GM19468 (cell line): ENCODE measurements around the gene GPR75.

Experiments
- ATAC-seq: cut with Tn5 transposase; IDR thresholded peaks from one replicate; pipeline ENCODE4 v1.9.1; 2021; ENCODE audit warnings: mild to moderate bottlenecking, moderate library complexity, moderate number of reproducible peaks; ENCODE audit not compliant: unreplicated experiment; ENCODE audit errors: extremely low read depth

GPR75 gene

DNA sequence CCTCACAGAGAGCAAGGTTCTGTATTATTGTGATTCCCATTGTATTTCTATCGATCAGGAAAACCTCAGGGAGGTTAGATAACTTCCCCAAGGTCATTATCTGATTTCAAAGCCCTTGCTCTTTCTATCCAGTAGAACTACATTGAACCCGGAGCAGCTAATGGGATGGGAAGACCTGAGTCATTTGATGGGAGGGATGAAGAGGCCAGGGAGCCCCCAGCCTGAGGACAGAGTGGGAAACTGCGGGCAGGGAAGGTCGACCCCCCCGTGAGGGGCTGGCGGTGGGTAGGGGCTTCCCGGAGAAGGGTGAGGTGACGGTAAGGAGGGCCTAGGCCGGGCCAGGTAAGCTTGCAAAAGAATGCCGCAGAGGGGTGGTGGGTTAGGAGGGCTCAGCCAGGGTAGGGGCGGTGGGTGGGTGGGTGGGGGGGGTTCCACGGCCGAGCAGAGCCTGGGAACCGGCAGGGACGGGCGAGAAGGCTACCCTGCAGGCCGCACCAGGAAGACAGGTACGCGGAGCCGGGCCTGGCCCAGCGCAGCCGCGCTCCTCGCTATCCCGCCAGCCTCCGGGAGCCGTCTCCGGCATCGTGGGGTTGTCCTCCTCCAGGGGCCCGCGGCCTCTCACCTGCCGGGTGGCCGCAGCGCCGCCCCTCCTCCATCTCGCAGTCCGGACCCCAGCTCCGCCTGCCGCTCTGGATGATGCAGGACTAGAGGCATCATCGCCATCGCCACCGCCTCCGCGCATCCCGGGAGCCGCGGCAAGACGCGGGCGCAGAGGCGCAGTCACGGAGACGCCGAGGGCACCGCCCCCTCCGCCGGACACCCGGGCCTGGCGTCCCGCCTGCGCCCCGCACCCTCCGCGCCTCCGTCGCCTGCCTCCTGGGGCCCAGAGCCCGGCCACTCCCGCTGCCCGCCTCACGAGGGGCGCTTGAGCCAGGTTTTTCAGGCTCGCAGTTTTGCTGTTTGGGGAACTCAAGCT, at the start of gene GPR75:
Gene GPR75 (minus strand): TSS at position 762 of the 976 bp plus-strand sequence. CDS start 5,211 bp downstream, outside the sequence.
- ATAC-seq, result no peak

- no peak for ATAC-seq
Observed at GRCh38 chr2:53907582-53907981, 47.8 kb upstream of the GPR75 start.

- no peak for ATAC-seq
Observed at GRCh38 chr2:53905396-53905795, 45.6 kb upstream of the GPR75 start.

DNA sequence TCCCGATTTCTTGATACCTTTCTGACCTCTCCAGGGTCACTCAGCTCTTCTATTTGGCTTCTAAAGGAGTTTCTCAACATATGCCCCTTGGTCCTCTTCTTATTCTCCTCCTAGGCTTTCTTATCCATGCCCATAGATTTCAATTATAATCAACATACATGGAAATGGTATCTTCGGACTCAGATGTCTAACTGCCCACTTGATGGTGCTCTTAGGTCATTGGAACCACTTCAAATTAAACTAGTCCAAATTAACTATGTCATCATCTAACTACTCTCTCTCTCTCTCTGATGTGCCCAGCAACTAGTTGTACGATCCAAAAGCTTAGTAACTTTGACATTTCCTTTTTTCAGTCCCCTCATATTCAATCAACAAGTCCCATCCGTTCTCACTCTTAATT, 43.2 kb upstream of the GPR75 start:
- ATAC-seq, result no peak

DNA sequence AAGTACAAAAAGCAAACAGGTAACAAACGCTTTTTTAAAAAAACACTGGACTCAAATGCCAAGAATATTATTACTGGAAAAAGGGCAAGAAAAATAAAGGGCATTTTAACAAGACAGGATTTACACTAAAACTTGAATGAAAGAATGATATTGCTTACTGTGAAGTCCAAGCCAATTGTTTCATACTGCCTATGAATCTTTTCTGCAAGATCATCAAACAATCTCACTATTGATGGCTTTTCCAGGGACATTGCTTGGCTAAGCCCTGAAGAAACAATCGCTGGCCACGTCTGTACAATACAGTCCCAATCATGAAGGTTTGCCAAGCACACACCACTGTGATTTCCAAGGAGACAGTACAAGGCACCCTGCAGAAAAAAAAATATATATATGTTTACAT, 41.4 kb upstream of the GPR75 start:
- ATAC-seq, result no peak

GRCh38 chr2:53896864-53897263, 37.1 kb upstream of the GPR75 start:
- ATAC-seq, result no peak

- no peak for ATAC-seq
Observed at GRCh38 chr2:53886406-53887280, 26.9 kb upstream of the GPR75 start.

- ATAC-seq, result no peak
Observed at GRCh38 chr2:53884883-53885282, 25.1 kb upstream of the GPR75 start.

GRCh38 chr2:53881986-53882385, 22.2 kb upstream of the GPR75 start:
- ATAC-seq, result no peak

- no peak for ATAC-seq
Observed at GRCh38 chr2:53881360-53881759, 21.6 kb upstream of the GPR75 start.

GRCh38 chr2:53880756-53881155, 21.0 kb upstream of the GPR75 start:
- ATAC-seq, result no peak

DNA sequence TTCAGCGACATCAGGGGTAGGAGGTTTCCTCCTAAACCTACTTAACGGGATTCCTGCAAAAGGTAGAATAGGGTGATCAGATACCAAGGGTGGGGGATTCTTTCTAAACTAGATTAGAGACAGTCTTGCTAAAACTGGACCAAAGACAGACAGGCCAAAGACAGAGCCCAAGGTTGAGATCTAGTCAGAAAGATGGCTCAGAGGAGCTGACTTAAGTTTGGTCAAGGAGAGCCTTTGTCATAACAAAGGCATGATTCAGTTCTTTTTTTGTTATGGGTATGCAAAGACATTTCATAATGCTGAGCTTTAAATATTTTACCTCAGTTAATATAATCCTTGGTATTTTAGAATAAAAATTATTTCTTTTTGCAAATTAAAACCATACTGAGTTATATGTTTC, 17.8 kb upstream of the GPR75 start:
- no peak for ATAC-seq

DNA sequence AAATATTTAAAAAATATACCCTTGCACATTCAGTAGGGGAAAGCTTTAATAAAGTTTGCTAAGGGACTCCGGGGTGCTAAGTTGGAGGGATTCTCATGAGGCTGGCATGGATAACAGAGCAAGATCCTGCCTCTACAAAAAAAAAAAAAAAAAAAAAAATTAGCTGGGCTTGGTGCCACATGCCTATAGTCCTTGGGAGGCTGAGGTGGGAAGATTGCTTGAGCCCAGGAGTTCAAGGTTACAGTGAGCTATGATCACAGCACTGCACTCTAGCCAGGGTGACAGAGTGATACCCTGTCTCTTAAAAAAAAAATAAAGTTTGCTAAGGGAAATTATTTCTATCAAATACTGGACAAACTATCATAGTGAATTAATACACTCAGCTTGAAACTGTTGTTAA, 17.3 kb upstream of the GPR75 start:
- no peak for ATAC-seq

- no peak for ATAC-seq
Observed at GRCh38 chr2:53874401-53874950, 14.7 kb upstream of the GPR75 start.

DNA sequence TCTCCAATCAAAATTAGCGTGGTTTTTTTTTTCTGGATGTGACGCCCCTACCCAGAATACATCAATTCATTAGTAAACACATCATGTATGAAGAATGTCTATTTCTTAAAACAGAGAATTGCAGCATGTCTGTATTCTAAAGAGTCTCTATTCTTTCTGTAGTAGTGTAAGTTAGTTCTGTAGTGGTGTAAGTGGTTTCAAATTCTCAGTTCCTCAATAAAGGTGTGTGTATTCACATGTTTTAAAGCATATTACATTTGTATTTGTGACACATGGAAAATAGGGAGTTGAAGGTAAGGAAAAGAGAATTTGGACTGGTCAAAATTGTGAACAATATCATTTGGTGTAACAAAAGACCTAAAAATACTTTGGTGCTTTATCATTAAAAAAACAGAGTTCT, 8.0 kb upstream of the GPR75 start:
- ATAC-seq, result no peak

DNA sequence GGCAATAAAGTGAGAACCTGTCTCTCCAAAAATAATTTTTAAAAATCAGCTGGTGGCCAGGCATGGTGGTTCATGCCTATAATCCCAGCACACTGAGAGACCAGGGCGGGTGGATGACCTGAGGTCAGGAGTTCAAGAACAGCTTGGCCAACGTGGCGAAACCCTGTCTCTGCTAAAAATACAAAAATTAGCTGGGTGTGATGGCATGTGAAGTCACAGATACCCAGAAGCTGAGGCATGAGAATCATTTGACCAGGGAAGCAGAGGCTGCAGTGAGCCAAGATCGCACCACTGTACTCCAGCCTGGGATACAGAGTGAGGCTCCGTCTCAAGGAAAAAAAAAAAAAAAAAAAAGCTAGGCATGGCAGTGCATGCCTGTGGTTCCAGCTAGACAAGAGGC, 7.4 kb upstream of the GPR75 start:
- ATAC-seq, result no peak

DNA sequence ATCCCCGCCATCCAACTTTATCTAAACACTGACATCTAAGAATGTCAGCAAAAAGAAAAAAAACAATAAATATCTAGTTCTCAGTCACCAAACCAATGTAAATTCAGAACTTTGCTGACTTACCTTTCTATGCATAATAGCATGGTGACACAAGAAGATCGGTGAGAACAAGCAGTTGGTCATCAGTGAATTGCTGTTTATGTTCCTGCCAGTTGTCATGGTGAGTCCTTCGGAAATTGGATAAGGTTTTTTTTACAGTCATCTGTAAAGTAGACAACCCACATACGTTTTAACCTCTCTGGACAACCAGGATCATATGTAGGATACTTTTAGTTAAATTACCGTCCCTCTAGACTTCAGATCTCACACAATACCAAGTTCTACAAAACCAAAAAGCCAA, 6.2 kb upstream of the GPR75 start:
- ATAC-seq, result no peak

DNA sequence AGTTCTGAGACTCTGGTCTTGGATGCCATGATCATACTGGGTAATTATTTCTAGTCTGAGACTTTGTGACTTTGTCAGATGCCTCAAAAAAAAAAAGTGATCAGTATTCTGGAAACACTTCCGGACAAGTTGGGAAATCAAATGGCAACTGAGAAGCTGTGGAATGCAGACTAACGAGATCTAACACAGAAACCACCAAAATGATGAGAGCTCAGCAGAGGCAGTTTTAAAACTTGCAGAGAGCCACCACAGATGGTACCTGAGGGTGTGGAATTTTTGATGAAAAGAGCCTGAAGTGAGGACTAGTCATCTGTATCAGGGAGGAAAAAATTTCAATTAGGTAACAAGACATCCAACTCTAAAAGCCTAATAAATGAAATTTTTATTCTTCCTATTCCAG, 5.5 kb upstream of the GPR75 start:
- ATAC-seq, result no peak

DNA sequence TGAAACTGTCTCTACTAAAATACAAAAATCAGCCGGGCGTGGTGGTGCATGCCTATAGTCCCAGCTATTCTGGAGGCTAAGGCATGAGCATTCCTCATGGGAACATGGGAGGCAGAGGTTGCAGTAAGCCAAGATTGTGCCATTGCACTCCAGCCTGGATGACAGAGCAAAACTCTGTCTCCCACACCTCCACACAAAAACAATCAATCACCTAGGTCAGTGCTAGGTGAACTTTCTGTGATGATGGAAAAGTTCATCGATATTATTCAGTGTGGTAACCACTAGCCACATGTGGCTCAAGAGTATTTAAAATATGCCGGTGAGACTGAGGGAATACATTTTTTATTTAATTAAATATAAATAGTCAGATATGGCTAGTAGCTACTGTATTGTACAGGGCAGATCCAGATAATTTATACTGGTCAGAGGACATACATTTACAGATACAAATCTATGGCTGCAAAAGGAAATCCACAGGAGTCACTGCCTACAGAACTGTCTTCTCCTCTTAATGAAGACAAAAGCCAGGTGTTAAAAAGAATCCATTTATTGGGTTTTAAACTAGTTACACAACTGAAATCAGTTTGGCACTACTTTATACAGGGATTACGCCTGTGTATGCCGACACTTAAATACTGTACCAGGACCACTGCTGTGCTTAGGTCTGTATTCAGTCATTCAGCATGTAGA, 3.9 kb upstream of the GPR75 start:
- no peak for ATAC-seq

- no peak for ATAC-seq
Observed at GRCh38 chr2:53861824-53862223, 2.1 kb upstream of the GPR75 start.
